ENCODE results near the gene COL21A1.

DNA sequence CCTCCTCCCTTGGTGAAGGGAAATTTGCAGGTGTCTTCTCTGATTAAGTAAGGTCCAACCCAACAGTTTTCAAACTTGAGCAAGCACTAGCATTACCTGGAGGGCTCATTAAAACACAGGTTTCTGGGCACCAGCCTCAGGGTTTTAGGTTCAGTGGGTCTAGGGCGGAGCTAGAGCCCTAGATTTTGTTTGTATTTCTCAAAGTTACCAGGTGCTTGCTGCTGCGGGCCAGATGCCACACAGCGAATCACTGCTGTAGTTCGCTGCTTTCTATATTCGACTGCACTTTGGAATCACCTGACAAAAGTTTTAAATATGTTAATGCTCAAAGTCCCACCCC, 869 bp downstream of the COL21A1 start:
- TF ChIP-seq, protein P1, sequence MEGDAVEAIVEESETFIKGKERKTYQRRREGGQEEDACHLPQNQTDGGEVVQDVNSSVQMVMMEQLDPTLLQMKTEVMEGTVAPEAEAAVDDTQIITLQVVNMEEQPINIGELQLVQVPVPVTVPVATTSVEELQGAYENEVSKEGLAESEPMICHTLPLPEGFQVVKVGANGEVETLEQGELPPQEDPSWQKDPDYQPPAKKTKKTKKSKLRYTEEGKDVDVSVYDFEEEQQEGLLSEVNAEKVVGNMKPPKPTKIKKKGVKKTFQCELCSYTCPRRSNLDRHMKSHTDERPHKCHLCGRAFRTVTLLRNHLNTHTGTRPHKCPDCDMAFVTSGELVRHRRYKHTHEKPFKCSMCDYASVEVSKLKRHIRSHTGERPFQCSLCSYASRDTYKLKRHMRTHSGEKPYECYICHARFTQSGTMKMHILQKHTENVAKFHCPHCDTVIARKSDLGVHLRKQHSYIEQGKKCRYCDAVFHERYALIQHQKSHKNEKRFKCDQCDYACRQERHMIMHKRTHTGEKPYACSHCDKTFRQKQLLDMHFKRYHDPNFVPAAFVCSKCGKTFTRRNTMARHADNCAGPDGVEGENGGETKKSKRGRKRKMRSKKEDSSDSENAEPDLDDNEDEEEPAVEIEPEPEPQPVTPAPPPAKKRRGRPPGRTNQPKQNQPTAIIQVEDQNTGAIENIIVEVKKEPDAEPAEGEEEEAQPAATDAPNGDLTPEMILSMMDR (conservative IDR thresholded peaks at IDR 0.05; ENCODE audit: low read length) = no peak
- TF ChIP-seq EZH2phosphoT487 (IDR thresholded peaks at IDR 0.05; ENCODE audit: borderline replicate concordance, low read depth, low read length) = no peak
